GM10847 (cell line): ENCODE results near the gene RNLS.

Source experiments
- POLR2A ChIP-seq: IDR thresholded peaks from 2 replicates; pipeline ENCODE4 v1.6.1; 2011; ENCODE audit not compliant: insufficient read length; ENCODE audit errors: extremely low read depth

Gene RNLS

GRCh38 chr10:88582806-88583583 is at the start of gene RNLS:
Gene RNLS, minus strand, starts transcription at chr10:88583318.
- peak; percentile 51 for TF ChIP-seq POLR2A

GRCh38 chr10:88624840-88625239 is 41.7 kb upstream of the RNLS start:
- TF ChIP-seq POLR2A, result no peak

GRCh38 chr10:88623835-88624234 is 40.7 kb upstream of the RNLS start:
- TF ChIP-seq POLR2A, result no peak

GRCh38 chr10:88620441-88620840 is 37.3 kb upstream of the RNLS start:
- TF ChIP-seq POLR2A, result no peak

GRCh38 chr10:88618496-88618895 is 35.4 kb upstream of the RNLS start:
- TF ChIP-seq POLR2A, result no peak

- TF ChIP-seq POLR2A, result no peak
Observed at GRCh38 chr10:88617772-88618300, 34.7 kb upstream of the RNLS start.

- TF ChIP-seq POLR2A, result no peak
Observed at GRCh38 chr10:88616250-88616977, 33.3 kb upstream of the RNLS start.

- no peak for TF ChIP-seq POLR2A
Observed at GRCh38 chr10:88608780-88609179, 25.7 kb upstream of the RNLS start.

- no peak for TF ChIP-seq POLR2A
Observed at GRCh38 chr10:88608052-88608732, 25.1 kb upstream of the RNLS start.

GRCh38 chr10:88598055-88598454 is 14.9 kb upstream of the RNLS start:
- TF ChIP-seq POLR2A, result no peak

- no peak for TF ChIP-seq POLR2A
Observed at GRCh38 chr10:88594482-88594881, 11.4 kb upstream of the RNLS start.

- no peak for TF ChIP-seq POLR2A
Observed at GRCh38 chr10:88592906-88593305, 9.8 kb upstream of the RNLS start.

- TF ChIP-seq POLR2A, result no peak
Observed at GRCh38 chr10:88592381-88592780, 9.3 kb upstream of the RNLS start.

GRCh38 chr10:88586462-88586861 is 3.3 kb upstream of the RNLS start, which contains the start of gene LIPJ:
Gene LIPJ, plus strand, starts transcription at chr10:88586762. Its CDS starts 3,926 bp downstream, at chr10:88590688.
- TF ChIP-seq POLR2A, result no peak

- no peak for TF ChIP-seq POLR2A
Observed at GRCh38 chr10:88583584-88583957, 453 bp upstream of the RNLS start.

- no peak for TF ChIP-seq POLR2A
Observed at GRCh38 chr10:88582411-88582805, 710 bp downstream of the RNLS start.
